ENCODE results near the gene ABCC11. TPM values are rescaled to one million over a fixed set of nuclear protein-coding genes. Genes with fewer than 3 reads are reported as not detected.

The ABCC11 gene
- total and polyA plus RNA-seq, 2 of the 13 experiments (the other 11 are each of a cell fraction or from before 2014, with no cell fraction given), result 1.0 to 1.4 TPM

- no peak overlapping the region for H3K27ac ChIP-seq (ENCODE audit: extremely low read length, insufficient read depth, low read length)
- H3K4me3 ChIP-seq (replicated peaks in 1 of 3; ENCODE audit: insufficient read depth in 1 of 3, low read depth in 2 of 3, low read length in 3 of 3), result no peak overlapping the region; a peak in 1 of 6 replicates
- H3K9ac ChIP-seq (ENCODE audit: insufficient read depth, low read depth, low read length), result no peak overlapping the region
- H3K27me3 ChIP-seq (ENCODE audit: control insufficient read depth in 1 of 2, insufficient read depth in 2 of 2, low read length in 2 of 2), result peaks cover 0 to 16% of the 10 kb centered on the region in 2 experiments; a peak in 1 of 5 replicates
- ATAC-seq (peak; percentile 59), DNase-seq (ENCODE audit: low spot score) (no peak), FAIRE-seq (no peak)
- WGBS (ENCODE audit: low lambda C conversion rate), result 46% methylated on average over 9 of the region's 9 CpGs
- no peaks in the 10 kb centered on the region for H3K79me2 ChIP-seq (ENCODE audit: insufficient read depth, low read length)
- in situ Hi-C loops (cut with HindIII; ENCODE audit: extremely low pct_ligation_motif_present, low pct_unique_long_range_greater_than_20kb) (loop anchor here (5.0 to 10.0 kb wide), 3 partner anchors 1021 to 1218 kb away; partner anchors contain the start of gene NETO2), intact Hi-C loops (cut with micrococcal nuclease; ENCODE audit: unreplicated experiment) (loop anchor here (1.0 to 2.0 kb wide), 2 partner anchors 46 to 1126 kb away; no protein-coding TSS in a partner anchor)
- no TSS peak for BruUV-seq (replicated peaks)
- peaks cover 36% of the 10 kb centered on the region for H3K4me1 ChIP-seq (ENCODE audit: insufficient read depth, low read length)
- H3K36me3 ChIP-seq (replicated peaks in 1 of 2; ENCODE audit: control insufficient read depth in 1 of 2, insufficient read depth in 2 of 2, low read length in 2 of 2), result no peaks in the 10 kb centered on the region
- no peaks in the 10 kb centered on the region for H4K20me1 ChIP-seq (ENCODE audit: insufficient read depth, low read length)
- H3K4me2 ChIP-seq (ENCODE audit: low read depth, low read length), result peak overlapping the region; percentile 50
- ChIA-PET POLR2A (no interaction called here), CTCF (ENCODE audit: low intra/inter-chr PET ratio, low total read pairs) (no interaction called here)
- H2AFZ ChIP-seq (ENCODE audit: low read length), result no peak overlapping the region
- H3K9me3 ChIP-seq (ENCODE audit: low read length), result no peaks in the 10 kb centered on the region
- TF ChIP-seq STAG1 (CRISPR knock-in tag; IDR thresholded peaks at IDR 0.05), result 0 out of 2 replicates have a peak, but pooled peaks have one; percentile 36
- TF ChIP-seq, protein P1, sequence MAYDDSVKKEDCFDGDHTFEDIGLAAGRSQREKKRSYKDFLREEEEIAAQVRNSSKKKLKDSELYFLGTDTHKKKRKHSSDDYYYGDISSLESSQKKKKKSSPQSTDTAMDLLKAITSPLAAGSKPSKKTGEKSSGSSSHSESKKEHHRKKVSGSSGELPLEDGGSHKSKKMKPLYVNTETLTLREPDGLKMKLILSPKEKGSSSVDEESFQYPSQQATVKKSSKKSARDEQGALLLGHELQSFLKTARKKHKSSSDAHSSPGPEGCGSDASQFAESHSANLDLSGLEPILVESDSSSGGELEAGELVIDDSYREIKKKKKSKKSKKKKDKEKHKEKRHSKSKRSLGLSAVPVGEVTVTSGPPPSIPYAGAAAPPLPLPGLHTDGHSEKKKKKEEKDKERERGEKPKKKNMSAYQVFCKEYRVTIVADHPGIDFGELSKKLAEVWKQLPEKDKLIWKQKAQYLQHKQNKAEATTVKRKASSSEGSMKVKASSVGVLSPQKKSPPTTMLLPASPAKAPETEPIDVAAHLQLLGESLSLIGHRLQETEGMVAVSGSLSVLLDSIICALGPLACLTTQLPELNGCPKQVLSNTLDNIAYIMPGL (CRISPR knock-in tag; IDR thresholded peaks at IDR 0.05; ENCODE audit: borderline replicate concordance in 1 of 2, low read depth in 1 of 2), result peak in 1 of 2 experiments; percentile 37; a peak in 1 of 4 replicates
- no peak for TF ChIP-seq ZNF251 (CRISPR knock-in tag; IDR thresholded peaks at IDR 0.05)
- peak; percentile 60; the same call in 1 of the 2 replicates for TF ChIP-seq THAP9 (CRISPR knock-in tag; IDR thresholded peaks at IDR 0.05; ENCODE audit: borderline replicate concordance)
- TF ChIP-seq TFAP4 (IDR thresholded peaks at IDR 0.05; ENCODE audit: borderline replicate concordance, low read depth), result no peak
- peak; percentile 23; the same call in 1 of the 2 replicates for TF ChIP-seq SALL1 (CRISPR knock-in tag; IDR thresholded peaks at IDR 0.05)
- 0 out of 2 replicates have a peak, but pooled peaks have one; percentile 16 for TF ChIP-seq RXRB (CRISPR knock-in tag; IDR thresholded peaks at IDR 0.05; ENCODE audit: borderline replicate concordance)
- TF ChIP-seq LCORL (IDR thresholded peaks at IDR 0.05), result no peak
- TF ChIP-seq LCORL (CRISPR knock-in tag; IDR thresholded peaks at IDR 0.05), result 0 out of 2 replicates have a peak, but pooled peaks have one; percentile 28
- 0 out of 2 replicates have a peak, but pooled peaks have one; percentile 29 for TF ChIP-seq ZNF614 (CRISPR knock-in tag; IDR thresholded peaks at IDR 0.05; ENCODE audit: borderline replicate concordance)
- TF ChIP-seq, protein P2, sequence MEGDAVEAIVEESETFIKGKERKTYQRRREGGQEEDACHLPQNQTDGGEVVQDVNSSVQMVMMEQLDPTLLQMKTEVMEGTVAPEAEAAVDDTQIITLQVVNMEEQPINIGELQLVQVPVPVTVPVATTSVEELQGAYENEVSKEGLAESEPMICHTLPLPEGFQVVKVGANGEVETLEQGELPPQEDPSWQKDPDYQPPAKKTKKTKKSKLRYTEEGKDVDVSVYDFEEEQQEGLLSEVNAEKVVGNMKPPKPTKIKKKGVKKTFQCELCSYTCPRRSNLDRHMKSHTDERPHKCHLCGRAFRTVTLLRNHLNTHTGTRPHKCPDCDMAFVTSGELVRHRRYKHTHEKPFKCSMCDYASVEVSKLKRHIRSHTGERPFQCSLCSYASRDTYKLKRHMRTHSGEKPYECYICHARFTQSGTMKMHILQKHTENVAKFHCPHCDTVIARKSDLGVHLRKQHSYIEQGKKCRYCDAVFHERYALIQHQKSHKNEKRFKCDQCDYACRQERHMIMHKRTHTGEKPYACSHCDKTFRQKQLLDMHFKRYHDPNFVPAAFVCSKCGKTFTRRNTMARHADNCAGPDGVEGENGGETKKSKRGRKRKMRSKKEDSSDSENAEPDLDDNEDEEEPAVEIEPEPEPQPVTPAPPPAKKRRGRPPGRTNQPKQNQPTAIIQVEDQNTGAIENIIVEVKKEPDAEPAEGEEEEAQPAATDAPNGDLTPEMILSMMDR (CRISPR knock-in tag; IDR thresholded peaks at IDR 0.05), result peak; percentile 54
- no peak for TF ChIP-seq ETV6 (CRISPR knock-in tag; conservative IDR thresholded peaks at IDR 0.05)
These were observed 84.4 kb downstream of the ABCC11 start for GRCh38 chr16:48162839-48163410.

All from HepG2 (cell line).